H9 (cell line): ENCODE measurements around the gene PGBD5. TPM values are rescaled to one million over a fixed set of nuclear protein-coding genes. Genes with fewer than 3 reads are reported as not detected.
A peak's percentile ranks its signal among the peaks of the same experiment; 100 is the strongest.

Source experiments
- DNase-seq: peaks from one replicate; pipeline ENCODE4 v3.0.0-alpha.2; 2017
- H2AFZ ChIP-seq: one replicate; pipeline ENCODE4 v1.6.1; 2013; ENCODE audit warnings: mild to moderate bottlenecking, low read length, control low read depth, moderate library complexity
- H2AK5ac ChIP-seq: 2 replicates; pipeline ENCODE4 v1.6.1; 2013; ENCODE audit warnings: low read length, control low read depth, mixed read lengths; ENCODE audit not compliant: insufficient read length
- H2BK120ac ChIP-seq: one replicate; pipeline ENCODE4 v1.6.1; 2013; ENCODE audit warnings: low read depth, mild to moderate bottlenecking, low read length, control low read depth, inconsistent platforms; ENCODE audit not compliant: poor library complexity, severe bottlenecking
- H2BK12ac ChIP-seq: 2 replicates; pipeline ENCODE4 v1.6.1; 2013; ENCODE audit warnings: low read length, control low read depth, mixed read lengths, low read depth; ENCODE audit not compliant: insufficient read length
- H2BK15ac ChIP-seq: 2 replicates; pipeline ENCODE4 v1.6.1; 2013; ENCODE audit warnings: low read depth, low read length, control low read depth
- H2BK20ac ChIP-seq: one replicate; pipeline ENCODE4 v1.6.1; 2013; ENCODE audit warnings: low read depth, mild to moderate bottlenecking, low read length, control low read depth, inconsistent platforms; ENCODE audit not compliant: poor library complexity, severe bottlenecking
- H2BK5ac ChIP-seq: 2 replicates; pipeline ENCODE4 v1.6.1; 2013; ENCODE audit warnings: low read length, control low read depth, mixed read lengths; ENCODE audit not compliant: insufficient read length
- H3K14ac ChIP-seq: 2 replicates; pipeline ENCODE4 v1.6.1; 2013; ENCODE audit warnings: low read length, control low read depth; ENCODE audit not compliant: insufficient read depth
- H3K18ac ChIP-seq: 2 replicates; pipeline ENCODE4 v1.6.1; 2013; ENCODE audit warnings: low read depth, mild to moderate bottlenecking, mixed read lengths, low read length, control low read depth; ENCODE audit not compliant: insufficient read length
- H3K23ac ChIP-seq: 2 replicates; pipeline ENCODE4 v1.6.1; 2013; ENCODE audit warnings: low read length, control low read depth, mixed read lengths, low read depth; ENCODE audit not compliant: insufficient read length
- H3K23me2 ChIP-seq: 2 replicates; pipeline ENCODE4 v1.6.1; 2013; ENCODE audit warnings: low read depth, mild to moderate bottlenecking, mixed read lengths, low read length, control low read depth; ENCODE audit not compliant: insufficient read length, poor library complexity, severe bottlenecking
- H3K27ac ChIP-seq: 2 replicates; pipeline ENCODE4 v1.5.1; 2013; ENCODE audit warnings: low read length, control low read depth, mixed read lengths, low read depth; ENCODE audit not compliant: insufficient read length
- H3K27me3 ChIP-seq: 2 replicates; pipeline ENCODE4 v1.6.1; 2013; ENCODE audit warnings: low read length, control low read depth, inconsistent platforms; ENCODE audit not compliant: insufficient read depth
- H3K4ac ChIP-seq: 2 replicates; pipeline ENCODE4 v1.6.1; 2013; ENCODE audit warnings: low read depth, mild to moderate bottlenecking, control low read depth, inconsistent platforms, low read length, moderate library complexity
- H3K4me1 ChIP-seq: 2 replicates; pipeline ENCODE4 v1.6.1; 2013; ENCODE audit warnings: low read length, control low read depth, inconsistent platforms; ENCODE audit not compliant: insufficient read depth
- H3K4me2 ChIP-seq: 2 replicates; pipeline ENCODE4 v1.6.1; 2013; ENCODE audit warnings: low read length, control low read depth, mixed read lengths; ENCODE audit not compliant: insufficient read length, insufficient read depth
- H3K56ac ChIP-seq: 2 replicates; pipeline ENCODE4 v1.6.1; 2013; ENCODE audit warnings: low read depth, mild to moderate bottlenecking, mixed read lengths, low read length, control low read depth; ENCODE audit not compliant: insufficient read length
- H3K79me1 ChIP-seq: 2 replicates; pipeline ENCODE4 v1.6.1; 2013; ENCODE audit warnings: low read depth, mild to moderate bottlenecking, moderate library complexity, low read length, control low read depth, inconsistent platforms; ENCODE audit not compliant: insufficient read depth, poor library complexity, severe bottlenecking
- H3K79me2 ChIP-seq: 2 replicates; pipeline ENCODE4 v1.6.1; 2013; ENCODE audit warnings: low read length, control low read depth, inconsistent platforms; ENCODE audit not compliant: insufficient read depth
- H3K9ac ChIP-seq: 2 replicates; pipeline ENCODE4 v1.6.1; 2013; ENCODE audit warnings: low read length, control low read depth, mixed read lengths; ENCODE audit not compliant: insufficient read length; ENCODE audit errors: extremely low read depth
- H3K9me3 ChIP-seq: one replicate; pipeline ENCODE4 v1.6.1; 2013; ENCODE audit warnings: low read depth, low read length, inconsistent platforms; ENCODE audit not compliant: control insufficient read depth
- H3T11ph ChIP-seq: one replicate; pipeline ENCODE4 v1.6.1; 2013; ENCODE audit warnings: mild to moderate bottlenecking, low read length, control low read depth, inconsistent platforms
- H4K20me1 ChIP-seq: one replicate; pipeline ENCODE4 v1.6.1; 2013; ENCODE audit not compliant: control insufficient read depth, insufficient read length, insufficient read depth
- H4K5ac ChIP-seq: 2 replicates; pipeline ENCODE4 v1.6.1; 2013; ENCODE audit warnings: low read depth, mild to moderate bottlenecking, mixed read lengths, low read length, control low read depth; ENCODE audit not compliant: insufficient read length
- H4K8ac ChIP-seq: replicated peaks from 2 replicates; pipeline ENCODE4 v1.6.1; 2013; ENCODE audit warnings: low read length, control low read depth, mixed read lengths, low read depth; ENCODE audit not compliant: insufficient read length
- H4K91ac ChIP-seq: 2 replicates; pipeline ENCODE4 v1.6.1; 2013; ENCODE audit warnings: low read depth, mild to moderate bottlenecking, moderate library complexity, mixed read lengths, low read length, control low read depth; ENCODE audit not compliant: insufficient read length
- H3K27ac Mint-ChIP-seq, 3 experiments: 2 replicates in 2 of 3; 3 replicates in 1 of 3; pipeline ENCODE4 v1.8.0; 2020 to 2021; ENCODE audit warnings: mixed read lengths in 3 of 3, mild to moderate bottlenecking in 1 of 3, moderate library complexity in 1 of 3
- H3K27me3 Mint-ChIP-seq: 2 replicates; pipeline ENCODE4 v1.8.0; 2021; ENCODE audit warnings: low read depth, mild to moderate bottlenecking, moderate library complexity, mixed read lengths
- H3K36me3 Mint-ChIP-seq, 3 experiments: 2 replicates in 2 of 3; 3 replicates in 1 of 3; pipeline ENCODE4 v1.8.0; 2020 to 2021; ENCODE audit warnings: low read depth in 3 of 3, mixed read lengths in 3 of 3; ENCODE audit not compliant: insufficient read depth in 1 of 3
- H3K4me1 Mint-ChIP-seq, 2 experiments: 2 replicates each; pipeline ENCODE4 v1.8.0; 2020; ENCODE audit warnings: mixed read lengths in 2 of 2
- H3K4me3 Mint-ChIP-seq, 2 experiments: 2 replicates in 1 of 2; 3 replicates in 1 of 2; pipeline ENCODE4 v1.8.0; 2020 to 2021; ENCODE audit warnings: mild to moderate bottlenecking in 2 of 2, mixed read lengths in 2 of 2, moderate library complexity in 1 of 2
- H3K9me3 Mint-ChIP-seq, 2 experiments: 2 replicates in 1 of 2; 3 replicates in 1 of 2; pipeline ENCODE4 v1.8.0; 2020; ENCODE audit warnings: mild to moderate bottlenecking in 2 of 2, mixed read lengths in 2 of 2, moderate library complexity in 1 of 2
- CTCF ChIP-seq: fragments of 200-600 bp; sonication (generic); conservative IDR thresholded peaks from 3 replicates; pipeline ENCODE4 v1.8.0; 2021; ENCODE audit warnings: antibody characterized with exemption, mild to moderate bottlenecking
- WGBS: extraction: QIAGEN DNeasy Blood & Tissue Kit; methylation state at CpG from one replicate; pipeline ENCODE4 v1.1.7; 2013; ENCODE audit warnings: missing lambda C conversion rate, low lambda C conversion rate, mixed read lengths; ENCODE audit not compliant: insufficient read length; ENCODE audit errors: extremely low coverage; 5-methylcytosine and 5-hydroxymethylcytosine counted together
- total RNA-seq: library from RNA; stranded (reverse); gene quantifications from 2 replicates; pipeline ENCODE4 v1.2.1, GENCODE V29; 2021

PGBD5 gene
- total RNA-seq, 1 experiment from 2014 or later = 19.1 TPM

- H3K27ac ChIP-seq = no peak overlapping the region
- H2BK5ac ChIP-seq = no peak overlapping the region
- no peak overlapping the region for H3K18ac ChIP-seq
- no peak overlapping the region for H3K14ac ChIP-seq
- no peak overlapping the region for H2AK5ac ChIP-seq
- H3K4ac ChIP-seq = no peak overlapping the region
- no peak overlapping the region for H4K8ac ChIP-seq
- Mint-ChIP-seq H3K4me3 (no peak overlapping the region; a peak in 1 of 5 replicates), H3K4me1 (peaks cover 33% of the 10 kb centered on the region in 2 experiments), H3K27me3 (no peaks in the 10 kb centered on the region), H3K36me3 (peaks cover 1 to 12% (median 3%) of the 10 kb centered on the region in 3 experiments; a peak in 6 of 7 replicates), H3K27ac (peak overlapping the region in 1 of 3 experiments; percentile 5; a peak in 1 of 7 replicates), H3K9me3 (no peaks in the 10 kb centered on the region; a peak in 1 of 5 replicates)
- no peak overlapping the region for H3K56ac ChIP-seq
- H2BK120ac ChIP-seq = no peak overlapping the region
- H3K4me2 ChIP-seq = no peak overlapping the region
- no peak for TF ChIP-seq CTCF
- no peaks in the 10 kb centered on the region for H3K27me3 ChIP-seq
- H2BK12ac ChIP-seq = no peak overlapping the region
- no peak overlapping the region for H2AFZ ChIP-seq
- no peak overlapping the region for H3K23ac ChIP-seq
- no peaks in the 10 kb centered on the region for H3K23me2 ChIP-seq
- H3K4me1 ChIP-seq = peaks cover 6% of the 10 kb centered on the region; the same call in 1 of the 2 replicates
- WGBS = no CpG with 5 or more reads among the region's 8 CpGs
- peaks cover 2% of the 10 kb centered on the region; the same call in 1 of the 2 replicates for H3K79me2 ChIP-seq
- no peak overlapping the region for H3T11ph ChIP-seq
- DNase-seq = no peak
- H3K9ac ChIP-seq = no peak overlapping the region
- H4K20me1 ChIP-seq = peaks cover 3% of the 10 kb centered on the region
- H3K9me3 ChIP-seq = no peaks in the 10 kb centered on the region
- no peak overlapping the region for H2BK15ac ChIP-seq
- no peak overlapping the region for H4K91ac ChIP-seq
- H2BK20ac ChIP-seq = no peak overlapping the region
- no peak overlapping the region for H4K5ac ChIP-seq
- H3K79me1 ChIP-seq = no peaks in the 10 kb centered on the region
Measured at GRCh38 chr1:230400007-230400344, 26.2 kb downstream of the PGBD5 start.
